Measurements from ENCODE around the gene PWWP2B.

Gene PWWP2B

DNA sequence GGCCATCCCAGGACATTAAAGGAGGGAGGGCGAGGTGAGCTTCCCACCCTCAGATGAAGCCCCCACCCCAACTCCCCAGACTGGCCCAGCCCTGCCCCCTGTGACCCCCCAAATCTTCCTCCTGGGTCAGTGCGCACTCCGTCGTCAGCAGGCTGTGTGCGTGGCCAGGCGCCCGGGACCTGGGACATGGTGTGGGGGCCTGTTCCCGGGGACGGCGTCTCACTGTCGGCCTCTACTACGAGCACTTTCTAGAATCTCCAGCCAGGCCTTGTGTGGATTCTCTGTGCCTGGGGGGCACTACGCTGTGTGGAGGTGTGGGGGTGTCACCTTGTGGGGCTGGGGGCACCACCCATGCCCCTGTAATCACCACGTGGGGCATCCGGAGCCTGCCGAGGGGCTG lies 9.8 kb downstream of the PWWP2B start:
- TF ChIP-seq TAF1 (IDR thresholded peaks at IDR 0.05; ENCODE audit: borderline replicate concordance, low read depth, low read length) (no peak), POLR2AphosphoS5 (IDR thresholded peaks at IDR 0.05; ENCODE audit: low read depth, low read length) (no peak), POLR2A (IDR thresholded peaks at IDR 0.05; ENCODE audit: low read depth, low read length) (no peak)
- FAIRE-seq (no peak), DNase-seq (ENCODE audit: insufficient read length) (no peak)

GRCh38 chr10:132407243-132407746 lies 10.3 kb downstream of the PWWP2B start:
- no peak for DNase-seq (ENCODE audit: insufficient read length)
- TF ChIP-seq POLR2AphosphoS5 (IDR thresholded peaks at IDR 0.05; ENCODE audit: low read depth, low read length) (no peak), POLR2A (IDR thresholded peaks at IDR 0.05; ENCODE audit: low read depth, low read length) (no peak), TAF1 (IDR thresholded peaks at IDR 0.05; ENCODE audit: borderline replicate concordance, low read depth, low read length) (no peak)
- no peak for FAIRE-seq

DNA sequence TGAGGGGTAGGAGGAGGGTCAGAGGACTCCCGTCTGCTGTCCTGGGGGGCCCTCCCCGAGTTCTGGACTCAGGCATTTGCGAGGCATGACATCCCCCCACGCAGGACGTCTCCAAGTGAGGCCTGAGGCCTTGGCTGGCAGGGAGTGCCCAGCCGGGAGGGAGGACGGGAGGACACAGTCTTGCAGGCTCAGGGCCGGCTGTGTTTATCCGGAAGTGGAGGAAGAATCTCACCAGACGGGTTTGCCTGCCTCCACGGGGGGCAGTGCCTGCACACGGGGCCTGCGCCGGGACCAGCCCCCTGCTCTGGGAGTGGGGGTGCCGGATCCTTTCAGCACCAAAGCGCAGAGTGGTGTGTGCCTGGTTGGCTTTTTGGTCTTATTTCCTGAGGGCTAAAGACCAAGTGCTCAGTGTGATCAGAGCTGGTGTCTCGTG lies 10.9 kb downstream of the PWWP2B start:
- DNase-seq (ENCODE audit: insufficient read length) (no peak), FAIRE-seq (no peak)
- TF ChIP-seq POLR2A (IDR thresholded peaks at IDR 0.05; ENCODE audit: low read depth, low read length) = no peak
- TF ChIP-seq POLR2AphosphoS5 (IDR thresholded peaks at IDR 0.05; ENCODE audit: low read depth, low read length) = no peak
- TF ChIP-seq TAF1 (IDR thresholded peaks at IDR 0.05; ENCODE audit: borderline replicate concordance, low read depth, low read length) = no peak

GRCh38 chr10:132408367-132408781 lies 11.4 kb downstream of the PWWP2B start:
- no peak for FAIRE-seq
- no peak for DNase-seq (ENCODE audit: insufficient read length)

DNA sequence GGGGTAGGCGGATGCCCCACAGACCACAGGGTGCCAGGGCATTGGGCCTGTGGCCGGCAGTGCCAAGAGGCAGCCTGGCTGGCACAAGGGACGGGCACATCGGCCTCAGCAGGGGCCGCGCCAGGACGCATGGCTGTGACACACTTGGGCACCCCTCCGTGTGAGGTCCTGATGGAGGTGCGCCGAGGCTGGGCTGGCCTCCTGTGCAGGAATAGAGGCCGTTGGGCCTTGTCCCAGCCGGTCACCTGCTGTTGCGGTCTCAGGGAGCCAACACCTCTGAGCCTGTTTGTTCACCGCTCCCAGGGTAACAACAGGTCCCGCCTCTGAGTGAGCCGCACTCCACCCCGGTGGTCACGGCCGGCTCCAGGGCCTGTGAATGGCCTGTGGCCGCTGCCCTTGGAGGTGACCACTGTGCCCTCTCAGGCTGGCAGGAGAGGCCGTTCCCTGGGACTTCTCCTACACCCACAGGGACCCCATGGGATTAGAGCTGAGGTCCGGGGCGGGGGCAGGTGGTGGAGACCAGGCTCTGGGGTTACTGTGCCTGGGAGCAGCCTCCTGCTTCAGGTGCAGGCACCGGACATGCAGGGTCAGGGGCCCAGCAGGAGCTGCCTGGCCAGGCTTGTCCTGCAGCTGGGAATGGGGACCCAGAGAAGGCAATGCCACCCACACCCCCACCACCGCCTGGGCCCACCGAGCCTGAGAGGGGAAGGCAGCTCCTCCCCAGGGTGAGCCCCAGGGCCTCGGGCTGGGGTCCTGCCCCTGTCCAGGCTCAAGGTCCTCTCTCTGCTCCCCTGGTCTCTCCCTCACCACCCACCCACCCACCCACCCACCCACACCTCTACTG lies 12.0 kb downstream of the PWWP2B start:
- TF ChIP-seq POLR2AphosphoS5 (IDR thresholded peaks at IDR 0.05; ENCODE audit: low read depth, low read length) (no peak), POLR2A (IDR thresholded peaks at IDR 0.05; ENCODE audit: low read depth, low read length) (no peak), TAF1 (IDR thresholded peaks at IDR 0.05; ENCODE audit: borderline replicate concordance, low read depth, low read length) (no peak)
- FAIRE-seq = no peak
- no peak for DNase-seq (ENCODE audit: insufficient read length)

More at GRCh38 chr10:132408367-132408781, 11.4 kb downstream of the PWWP2B start:
- no peak for TF ChIP-seq POLR2A (IDR thresholded peaks at IDR 0.05; ENCODE audit: low read depth, low read length)
- TF ChIP-seq POLR2AphosphoS5 (IDR thresholded peaks at IDR 0.05; ENCODE audit: low read depth, low read length) = no peak
- no peak for TF ChIP-seq TAF1 (IDR thresholded peaks at IDR 0.05; ENCODE audit: borderline replicate concordance, low read depth, low read length)

DNA sequence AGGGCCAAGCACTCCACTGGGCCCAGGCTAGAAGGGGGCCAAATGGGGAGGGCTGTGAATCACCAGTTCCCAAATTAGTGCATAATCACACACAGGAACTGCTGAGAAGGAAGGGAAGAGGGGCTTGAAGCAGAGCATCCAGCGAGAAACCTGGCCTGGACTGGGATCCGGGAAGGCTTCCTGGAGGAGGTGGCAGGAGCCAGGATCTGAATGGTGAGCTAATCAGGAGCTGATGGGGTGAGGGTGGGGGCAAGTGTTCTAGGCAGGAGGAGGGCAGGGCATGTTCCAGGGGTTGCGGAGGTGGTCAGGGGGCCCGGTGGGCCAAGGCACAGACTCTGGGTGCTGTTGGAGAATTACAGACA lies 12.6 kb downstream of the PWWP2B start:
- DNase-seq (ENCODE audit: insufficient read length) = no peak
- no peak for FAIRE-seq
- no peak for TF ChIP-seq POLR2A (IDR thresholded peaks at IDR 0.05; ENCODE audit: low read depth, low read length)
- TF ChIP-seq POLR2AphosphoS5 (IDR thresholded peaks at IDR 0.05; ENCODE audit: low read depth, low read length) = no peak
- no peak for TF ChIP-seq TAF1 (IDR thresholded peaks at IDR 0.05; ENCODE audit: borderline replicate concordance, low read depth, low read length)

DNA sequence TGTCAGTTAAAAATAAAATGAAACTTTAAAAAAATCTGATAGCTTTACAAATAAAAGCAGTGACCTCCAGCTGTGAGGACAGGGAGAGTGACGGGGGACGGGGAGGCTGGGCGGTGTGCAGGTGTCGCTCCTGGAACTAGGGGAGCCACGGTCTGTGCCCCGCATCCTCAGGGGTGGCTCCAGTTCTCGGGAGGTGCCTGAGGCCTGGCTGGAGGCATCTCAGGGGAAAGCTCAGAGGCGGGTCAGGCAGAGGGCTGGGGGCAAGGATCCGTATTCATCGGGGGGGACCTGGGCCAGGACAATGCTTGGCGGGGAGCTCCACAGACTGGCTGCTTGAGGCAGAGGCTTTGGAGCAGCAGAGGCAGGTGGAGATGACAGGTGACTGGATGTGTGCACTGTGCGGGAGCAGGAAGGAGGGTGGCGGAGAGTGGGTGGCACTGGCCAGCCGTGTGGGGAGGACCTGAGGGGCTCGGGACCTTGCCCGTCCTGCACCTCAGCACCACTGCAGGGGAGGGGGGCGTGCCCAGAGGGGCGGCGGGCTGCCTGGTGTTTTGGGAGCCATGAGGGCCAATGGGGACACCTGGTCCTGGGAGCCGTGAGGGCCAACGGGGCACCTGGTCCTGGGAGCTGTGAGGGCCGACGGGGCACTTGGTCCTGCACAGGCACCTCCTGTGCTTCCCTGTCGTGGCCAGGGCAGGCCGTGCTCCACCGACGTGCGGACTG lies 13.2 kb downstream of the PWWP2B start:
- TF ChIP-seq POLR2A (IDR thresholded peaks at IDR 0.05; ENCODE audit: low read depth, low read length) (no peak), POLR2AphosphoS5 (IDR thresholded peaks at IDR 0.05; ENCODE audit: low read depth, low read length) (no peak), TAF1 (IDR thresholded peaks at IDR 0.05; ENCODE audit: borderline replicate concordance, low read depth, low read length) (no peak)
- no peak for DNase-seq (ENCODE audit: insufficient read length)
- FAIRE-seq = no peak

GRCh38 chr10:132410779-132411532 lies 14.0 kb downstream of the PWWP2B start:
- DNase-seq (ENCODE audit: insufficient read length) (no peak), FAIRE-seq (no peak)
- TF ChIP-seq TAF1 (IDR thresholded peaks at IDR 0.05; ENCODE audit: borderline replicate concordance, low read depth, low read length) (no peak), POLR2A (IDR thresholded peaks at IDR 0.05; ENCODE audit: low read depth, low read length) (no peak), POLR2AphosphoS5 (IDR thresholded peaks at IDR 0.05; ENCODE audit: low read depth, low read length) (no peak)

DNA sequence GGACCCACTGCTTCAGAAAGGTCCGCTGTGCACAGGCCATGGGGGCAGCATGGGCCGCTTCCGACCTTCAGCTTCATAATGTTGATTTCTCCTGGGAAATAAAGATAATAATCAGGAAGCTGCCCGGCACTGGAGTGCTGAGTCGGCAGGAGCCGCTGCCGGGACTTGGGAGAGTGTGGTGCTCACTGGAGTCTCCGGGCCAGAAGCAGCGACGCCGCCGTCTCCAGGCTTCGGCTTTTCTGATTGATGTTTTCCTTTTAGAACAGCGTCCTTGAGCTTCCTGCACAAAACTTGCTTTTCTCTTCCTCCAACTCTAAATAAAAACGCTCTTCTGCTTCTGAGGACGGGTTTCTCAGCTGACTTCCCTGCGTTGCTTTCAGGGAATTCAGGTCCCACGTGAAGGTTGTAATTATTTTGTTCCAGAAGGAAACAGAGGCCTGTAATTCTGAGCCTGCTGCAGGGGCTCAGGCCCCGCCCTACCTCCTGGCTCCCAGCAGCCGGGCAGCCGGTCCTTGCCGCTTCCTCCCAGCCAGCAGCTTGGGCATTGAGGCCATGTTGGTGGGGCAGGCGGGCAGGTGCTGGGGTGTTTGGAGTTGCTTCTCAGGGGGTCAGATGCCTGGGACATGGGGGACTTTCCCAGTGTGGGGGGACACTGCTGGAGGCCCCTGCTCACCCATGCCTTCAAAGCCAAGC lies 14.7 kb downstream of the PWWP2B start:
- FAIRE-seq (no peak), DNase-seq (ENCODE audit: insufficient read length) (no peak)

DNA sequence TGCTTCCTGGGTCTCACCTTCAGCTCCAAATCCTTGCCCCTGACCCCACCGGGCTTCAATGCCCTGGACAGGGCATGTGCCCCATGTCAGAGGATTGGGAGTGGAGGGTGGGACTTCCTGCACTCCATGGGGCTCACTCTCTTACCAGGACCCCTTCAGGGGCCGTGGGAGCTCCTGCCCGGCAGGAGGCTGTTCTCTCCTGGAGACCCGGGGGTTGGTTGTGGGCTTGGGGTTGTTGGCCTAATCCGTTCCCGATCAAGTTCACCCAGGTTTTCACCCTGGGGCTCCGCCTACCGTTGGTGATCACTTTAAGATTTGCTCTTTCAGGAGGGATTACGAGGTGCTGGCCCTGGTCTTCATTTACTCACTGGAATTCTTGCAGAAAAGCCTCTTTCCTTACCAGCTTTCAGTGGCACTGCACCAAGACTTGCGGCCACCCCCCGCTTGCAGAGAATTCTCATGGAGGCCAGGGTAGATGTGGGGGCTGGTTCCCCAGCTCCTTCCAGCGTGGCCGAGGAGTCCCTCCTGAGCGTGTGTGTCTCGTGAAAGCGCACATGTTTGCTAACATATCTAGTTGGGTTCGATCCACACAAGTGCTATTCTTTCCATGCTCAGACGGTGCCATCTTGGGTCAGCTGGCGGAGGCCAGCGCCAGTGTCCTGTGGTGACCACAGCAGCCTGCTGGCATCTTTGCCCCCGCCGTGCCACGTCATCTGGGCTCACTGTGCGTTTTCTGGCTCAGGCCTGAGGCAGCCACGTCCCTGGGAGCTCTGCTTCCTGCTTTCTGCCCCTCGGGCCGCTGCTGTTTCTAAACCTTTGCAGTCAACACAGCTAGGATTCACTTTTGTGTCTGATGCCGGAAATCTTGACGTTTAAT lies 15.6 kb downstream of the PWWP2B start:
- FAIRE-seq (no peak), DNase-seq (ENCODE audit: insufficient read length) (no peak)
- no peak for TF ChIP-seq POLR2AphosphoS5 (IDR thresholded peaks at IDR 0.05; ENCODE audit: low read depth, low read length)
- TF ChIP-seq TAF1 (IDR thresholded peaks at IDR 0.05; ENCODE audit: borderline replicate concordance, low read depth, low read length) = no peak
- no peak for TF ChIP-seq POLR2A (IDR thresholded peaks at IDR 0.05; ENCODE audit: low read depth, low read length)

More for the DNA sequence above, 14.7 kb downstream of the PWWP2B start:
- TF ChIP-seq POLR2A (IDR thresholded peaks at IDR 0.05; ENCODE audit: low read depth, low read length) = no peak
- no peak for TF ChIP-seq TAF1 (IDR thresholded peaks at IDR 0.05; ENCODE audit: borderline replicate concordance, low read depth, low read length)
- no peak for TF ChIP-seq POLR2AphosphoS5 (IDR thresholded peaks at IDR 0.05; ENCODE audit: low read depth, low read length)

All from GM12892 (cell line).